ENCODE results near the gene MCRS1.

DNA sequence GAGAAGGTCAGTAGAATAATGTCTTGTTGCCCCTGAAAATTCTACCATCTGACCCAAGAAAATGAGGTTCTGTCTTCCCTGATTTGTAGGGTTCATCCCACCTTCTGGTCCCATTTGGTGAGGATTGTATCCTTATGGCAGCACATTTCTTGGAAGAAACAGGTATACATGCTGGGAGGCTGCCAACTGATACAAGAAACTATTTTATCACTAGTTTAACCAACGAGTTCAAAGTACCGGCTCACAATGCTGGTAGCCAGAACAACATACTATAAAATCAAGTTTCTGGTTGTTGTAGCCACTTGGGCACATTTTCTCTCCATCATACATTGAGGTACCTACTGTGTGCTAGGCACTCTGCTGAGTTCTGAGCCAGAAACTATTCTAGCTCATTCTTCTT lies 36.2 kb downstream of the MCRS1 start:
- TF ChIP-seq YY1 (IDR thresholded peaks at IDR 0.05; ENCODE audit: insufficient read depth, insufficient read length) (no peak), ZNF274 (IDR thresholded peaks at IDR 0.05; ENCODE audit: low read depth, low read length) (no peak)

Data from NT2/D1 (cell line).